Lower leg skin (tissue), 3 donors: ENCODE results near the gene DNPH1.

Experiments
- POLR2A ChIP-seq, 2 donors: fragments of 450-650 bp; IDR thresholded peaks; one replicate each; pipeline ENCODE4 v1.6.1; 2016 to 2017; ENCODE audit warnings: antibody characterized with exemption in 2 of 2, mild to moderate bottlenecking in 1 of 2, moderate library complexity in 1 of 2
- TF ChIP-seq, protein P1 (sequence below), 3 donors: fragments of 450-650 bp; IDR thresholded peaks; one replicate each; pipeline ENCODE4 v1.5.1; 2016; ENCODE audit warnings: antibody characterized with exemption in 3 of 3, mild to moderate bottlenecking in 3 of 3, moderate library complexity in 2 of 3

DNA sequence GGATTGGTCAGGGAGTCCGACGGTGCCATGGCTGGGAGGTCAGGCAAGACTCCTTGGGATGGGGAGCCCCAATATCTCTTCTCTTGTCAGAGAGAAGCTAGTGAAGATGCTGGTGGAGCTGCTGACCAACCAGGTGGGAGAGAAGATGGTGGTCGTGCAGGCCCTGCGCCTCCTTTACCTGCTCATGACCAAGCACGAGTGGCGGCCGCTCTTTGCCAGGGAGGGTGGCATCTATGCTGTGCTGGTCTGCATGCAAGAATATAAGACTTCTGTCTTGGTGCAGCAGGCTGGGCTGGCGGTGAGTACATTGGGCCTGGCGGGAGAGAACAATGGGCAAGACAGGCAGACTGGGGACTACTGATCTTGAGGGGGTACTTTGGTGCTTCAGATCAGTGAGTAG, 36.4 kb downstream of the DNPH1 start:
- TF ChIP-seq, protein P1, sequence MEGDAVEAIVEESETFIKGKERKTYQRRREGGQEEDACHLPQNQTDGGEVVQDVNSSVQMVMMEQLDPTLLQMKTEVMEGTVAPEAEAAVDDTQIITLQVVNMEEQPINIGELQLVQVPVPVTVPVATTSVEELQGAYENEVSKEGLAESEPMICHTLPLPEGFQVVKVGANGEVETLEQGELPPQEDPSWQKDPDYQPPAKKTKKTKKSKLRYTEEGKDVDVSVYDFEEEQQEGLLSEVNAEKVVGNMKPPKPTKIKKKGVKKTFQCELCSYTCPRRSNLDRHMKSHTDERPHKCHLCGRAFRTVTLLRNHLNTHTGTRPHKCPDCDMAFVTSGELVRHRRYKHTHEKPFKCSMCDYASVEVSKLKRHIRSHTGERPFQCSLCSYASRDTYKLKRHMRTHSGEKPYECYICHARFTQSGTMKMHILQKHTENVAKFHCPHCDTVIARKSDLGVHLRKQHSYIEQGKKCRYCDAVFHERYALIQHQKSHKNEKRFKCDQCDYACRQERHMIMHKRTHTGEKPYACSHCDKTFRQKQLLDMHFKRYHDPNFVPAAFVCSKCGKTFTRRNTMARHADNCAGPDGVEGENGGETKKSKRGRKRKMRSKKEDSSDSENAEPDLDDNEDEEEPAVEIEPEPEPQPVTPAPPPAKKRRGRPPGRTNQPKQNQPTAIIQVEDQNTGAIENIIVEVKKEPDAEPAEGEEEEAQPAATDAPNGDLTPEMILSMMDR (IDR thresholded peaks at IDR 0.05), result no peak
- no peak for TF ChIP-seq POLR2A (IDR thresholded peaks at IDR 0.05)
